Progenitor cell of endocrine pancreas (in vitro differentiated cells): ENCODE data around the gene TLK1. TPM values are rescaled to one million over a fixed set of nuclear protein-coding genes. Genes with fewer than 3 reads are reported as not detected.
A peak's percentile ranks its signal among the peaks of the same experiment; 100 is the strongest.

Experiments used
- DNase-seq: peaks from one replicate; pipeline ENCODE4 v3.0.0; 2021; ENCODE audit warnings: low spot score; ENCODE audit not compliant: unreplicated experiment
- H3K27ac Mint-ChIP-seq: 2 replicates; pipeline ENCODE4 v1.8.0; 2021; ENCODE audit warnings: mild to moderate bottlenecking, moderate library complexity, mixed read lengths
- H3K27me3 Mint-ChIP-seq: 2 replicates; pipeline ENCODE4 v1.8.0; 2021; ENCODE audit warnings: mixed read lengths
- H3K36me3 Mint-ChIP-seq: 2 replicates; pipeline ENCODE4 v1.8.0; 2022; ENCODE audit warnings: mixed read lengths; ENCODE audit not compliant: insufficient read depth
- H3K4me1 Mint-ChIP-seq: 2 replicates; pipeline ENCODE4 v1.8.0; 2021; ENCODE audit warnings: low read depth, mixed read lengths
- H3K4me3 Mint-ChIP-seq: 2 replicates; pipeline ENCODE4 v1.8.0; 2021; ENCODE audit warnings: low read depth, mild to moderate bottlenecking, moderate library complexity, mixed read lengths
- H3K9me3 Mint-ChIP-seq: 2 replicates; pipeline ENCODE4 v1.8.0; 2021; ENCODE audit warnings: low read depth, mixed read lengths
- total RNA-seq: library from RNA; stranded (reverse); gene quantifications from 2 replicates; pipeline ENCODE4 v1.2.1, GENCODE V29; 2021
- TF ChIP-seq, protein P1 (sequence below): fragments of 200-600 bp; sonication (generic); IDR thresholded peaks from one replicate; pipeline ENCODE4 v1.5.0; 2021; ENCODE audit warnings: antibody characterized with exemption, mild to moderate bottlenecking; ENCODE audit not compliant: unreplicated experiment

The TLK1 gene
- total RNA-seq, 1 donor from 2014 or later = 75.2 TPM

GRCh38 chr2:171160956-171161740 lies 455 bp upstream of the TLK1 start:
- Mint-ChIP-seq H3K9me3 (no peaks in the 10 kb centered on the region), H3K27ac (peak overlapping the region; percentile 97), H3K4me1 (peaks cover 16% of the 10 kb centered on the region), H3K36me3 (no peaks in the 10 kb centered on the region), H3K4me3 (peak overlapping the region; percentile 94), H3K27me3 (no peaks in the 10 kb centered on the region)
- DNase-seq = peak; percentile 56
- TF ChIP-seq, protein P1, sequence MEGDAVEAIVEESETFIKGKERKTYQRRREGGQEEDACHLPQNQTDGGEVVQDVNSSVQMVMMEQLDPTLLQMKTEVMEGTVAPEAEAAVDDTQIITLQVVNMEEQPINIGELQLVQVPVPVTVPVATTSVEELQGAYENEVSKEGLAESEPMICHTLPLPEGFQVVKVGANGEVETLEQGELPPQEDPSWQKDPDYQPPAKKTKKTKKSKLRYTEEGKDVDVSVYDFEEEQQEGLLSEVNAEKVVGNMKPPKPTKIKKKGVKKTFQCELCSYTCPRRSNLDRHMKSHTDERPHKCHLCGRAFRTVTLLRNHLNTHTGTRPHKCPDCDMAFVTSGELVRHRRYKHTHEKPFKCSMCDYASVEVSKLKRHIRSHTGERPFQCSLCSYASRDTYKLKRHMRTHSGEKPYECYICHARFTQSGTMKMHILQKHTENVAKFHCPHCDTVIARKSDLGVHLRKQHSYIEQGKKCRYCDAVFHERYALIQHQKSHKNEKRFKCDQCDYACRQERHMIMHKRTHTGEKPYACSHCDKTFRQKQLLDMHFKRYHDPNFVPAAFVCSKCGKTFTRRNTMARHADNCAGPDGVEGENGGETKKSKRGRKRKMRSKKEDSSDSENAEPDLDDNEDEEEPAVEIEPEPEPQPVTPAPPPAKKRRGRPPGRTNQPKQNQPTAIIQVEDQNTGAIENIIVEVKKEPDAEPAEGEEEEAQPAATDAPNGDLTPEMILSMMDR = no peak

GRCh38 chr2:171159372-171160118 lies 1.1 kb downstream of the TLK1 start:
- TF ChIP-seq, protein P1 = peak; percentile 41
- no peaks in the 10 kb centered on the region for H3K9me3 Mint-ChIP-seq
- DNase-seq = peak; percentile 40
- no peaks in the 10 kb centered on the region for H3K27me3 Mint-ChIP-seq
- peaks cover 24% of the 10 kb centered on the region for H3K4me1 Mint-ChIP-seq
- peak overlapping the region; percentile 90 for H3K4me3 Mint-ChIP-seq
- peak overlapping the region; percentile 96 for H3K27ac Mint-ChIP-seq
- no peaks in the 10 kb centered on the region for H3K36me3 Mint-ChIP-seq

DNA sequence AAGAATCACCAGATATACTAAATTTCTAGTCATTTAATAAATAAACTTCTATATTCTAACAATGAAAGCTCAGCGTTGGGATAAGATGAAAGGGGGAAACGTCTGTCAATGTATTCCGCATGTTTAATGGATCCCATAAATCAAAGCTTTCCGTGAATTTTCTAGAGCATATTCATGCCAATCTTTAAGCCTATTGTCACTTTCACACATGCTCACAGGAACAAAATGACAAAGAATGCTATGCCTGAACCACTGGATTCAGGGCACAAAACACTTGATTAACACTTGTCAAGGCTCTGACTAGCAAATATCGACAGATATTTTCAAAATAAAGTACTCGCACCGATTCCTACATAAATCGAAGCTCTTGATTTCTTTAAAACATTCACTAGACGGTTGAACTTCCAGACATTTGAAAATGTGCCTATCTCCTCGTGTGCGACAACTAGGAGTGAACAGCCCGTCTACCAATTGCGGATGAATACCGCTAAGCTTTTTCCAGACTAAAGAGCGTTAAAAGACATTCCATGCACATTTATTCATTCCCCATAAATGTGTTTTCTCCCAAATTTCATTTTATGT lies 1.8 kb downstream of the TLK1 start:
- H3K36me3 Mint-ChIP-seq = no peaks in the 10 kb centered on the region
- H3K4me1 Mint-ChIP-seq = peaks cover 29% of the 10 kb centered on the region
- H3K27ac Mint-ChIP-seq = peak overlapping the region; percentile 96
- H3K4me3 Mint-ChIP-seq = peak overlapping the region; percentile 90
- TF ChIP-seq, protein P1 = no peak
- no peaks in the 10 kb centered on the region for H3K9me3 Mint-ChIP-seq
- DNase-seq = no peak
- no peaks in the 10 kb centered on the region for H3K27me3 Mint-ChIP-seq

- TF ChIP-seq, protein P1 = no peak
- Mint-ChIP-seq H3K4me3 (peak overlapping the region; percentile 90), H3K27ac (no peak overlapping the region), H3K27me3 (no peaks in the 10 kb centered on the region), H3K4me1 (peaks cover 31% of the 10 kb centered on the region), H3K9me3 (no peaks in the 10 kb centered on the region), H3K36me3 (no peaks in the 10 kb centered on the region)
- DNase-seq = no peak
Observed at GRCh38 chr2:171158036-171158789, 2.5 kb downstream of the TLK1 start.

DNA sequence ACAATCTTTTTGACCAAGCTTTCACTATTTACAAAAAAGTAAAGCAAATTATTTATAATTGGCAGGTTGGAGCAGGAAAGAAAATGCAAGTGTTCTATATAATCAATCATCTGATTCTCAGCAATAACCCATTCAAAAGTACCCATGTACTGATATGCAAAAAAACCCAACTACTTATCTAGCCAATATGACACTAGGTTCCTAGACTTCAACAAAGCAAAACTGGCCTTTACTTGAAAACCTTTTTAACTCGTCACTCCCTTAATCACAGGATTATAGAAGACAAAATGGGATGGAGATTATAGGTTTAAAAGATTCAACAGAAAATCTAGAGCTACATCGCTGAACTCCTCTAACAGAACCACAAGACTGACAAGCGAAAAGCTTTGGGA lies 3.6 kb downstream of the TLK1 start:
- H3K27me3 Mint-ChIP-seq = no peaks in the 10 kb centered on the region
- TF ChIP-seq, protein P1 = no peak
- H3K4me1 Mint-ChIP-seq = peaks cover 31% of the 10 kb centered on the region
- H3K36me3 Mint-ChIP-seq = no peaks in the 10 kb centered on the region
- no peak overlapping the region for H3K4me3 Mint-ChIP-seq
- DNase-seq = no peak
- H3K27ac Mint-ChIP-seq = no peak overlapping the region
- no peaks in the 10 kb centered on the region for H3K9me3 Mint-ChIP-seq
